Ramos (cell line): ENCODE measurements around the gene EML1.

ENCODE experiments used
- in situ Hi-C: fragments of 300-500 bp; cut with MboI; formaldehyde crosslinking; loops from one replicate; pipeline ENCODE4 v1.14.3; 2022; ENCODE audit warnings: low sequenced_read_pairs; ENCODE audit not compliant: unreplicated experiment

The EML1 gene

DNA sequence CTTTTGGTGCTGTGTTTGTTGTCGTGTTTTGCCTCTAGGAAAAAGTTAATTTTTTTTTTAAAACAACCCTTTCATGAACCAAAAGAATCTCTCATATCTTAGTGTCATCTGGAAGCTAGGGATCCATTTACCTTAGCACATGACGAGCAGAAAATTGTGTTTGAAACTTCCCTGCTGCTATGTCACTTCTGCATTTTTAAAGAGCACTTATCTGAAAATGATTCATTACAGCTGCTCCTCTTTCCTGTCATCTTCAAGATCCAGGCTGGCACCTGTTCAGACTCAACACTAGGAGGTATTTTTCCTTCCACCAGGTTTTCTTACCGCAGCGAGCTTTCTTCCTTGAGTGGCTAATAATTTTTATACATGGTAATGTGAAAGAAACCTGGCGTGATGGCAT, 67.0 kb downstream of the EML1 start:
- in situ Hi-C loops = no loop called here

DNA sequence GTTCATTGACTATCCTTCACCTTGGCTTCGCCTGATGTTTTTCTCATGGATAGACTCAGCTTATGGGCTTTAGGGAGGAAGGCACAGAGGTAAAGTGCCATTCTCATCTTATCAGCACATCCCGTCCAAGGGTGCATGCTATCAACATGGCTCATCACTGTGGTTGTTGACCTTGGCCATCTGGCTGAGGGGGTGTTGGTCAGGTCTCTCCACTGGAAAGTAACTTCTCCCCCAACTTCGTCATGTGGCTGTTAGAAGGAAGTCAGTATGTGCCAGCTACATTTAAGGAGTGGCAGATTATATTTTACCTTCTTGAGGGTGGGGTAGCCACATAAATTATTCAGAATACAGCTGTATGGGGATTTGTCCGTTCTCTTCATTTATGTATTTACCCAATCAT, 68.9 kb downstream of the EML1 start:
- in situ Hi-C loops = no loop called here

DNA sequence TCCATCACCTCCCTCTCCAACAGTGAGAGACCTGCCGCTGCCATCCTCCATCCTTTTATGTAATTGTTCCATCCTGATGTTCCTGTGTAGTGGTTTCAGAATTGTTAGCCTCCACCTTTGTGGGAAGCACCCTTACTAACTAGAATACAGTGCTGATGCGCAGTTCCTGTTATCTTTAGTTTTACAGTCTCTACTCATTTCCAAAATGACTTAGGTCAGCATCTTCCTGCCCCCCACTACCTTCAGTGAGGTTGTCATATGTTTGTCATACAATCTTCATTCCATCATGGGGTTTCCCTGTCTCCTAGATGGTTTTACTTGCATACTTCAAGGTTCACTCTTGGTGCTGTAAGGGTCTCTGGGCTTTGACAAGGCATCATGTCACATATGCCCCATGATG, 69.8 kb downstream of the EML1 start:
- in situ Hi-C loops = no loop called here

DNA sequence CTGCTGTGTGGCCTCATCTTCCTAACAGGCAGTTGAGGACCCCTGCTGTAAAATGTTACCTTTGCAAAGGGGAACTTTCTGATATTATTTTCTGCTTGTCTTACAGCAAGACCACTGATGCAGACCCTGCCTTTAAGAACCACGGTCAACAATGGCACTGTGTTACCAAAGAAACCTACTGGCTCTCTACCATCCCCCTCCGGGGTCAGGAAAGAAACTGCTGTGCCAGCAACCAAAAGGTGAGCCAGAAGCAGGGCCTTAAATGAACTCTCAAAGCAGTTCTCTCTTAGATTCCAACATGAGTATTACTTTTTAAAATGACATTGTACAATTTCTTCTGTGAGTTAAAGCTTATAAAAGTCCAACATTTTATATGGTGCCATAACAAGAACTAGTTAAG, 72.2 kb downstream of the EML1 start:
- in situ Hi-C loops = no loop called here

DNA sequence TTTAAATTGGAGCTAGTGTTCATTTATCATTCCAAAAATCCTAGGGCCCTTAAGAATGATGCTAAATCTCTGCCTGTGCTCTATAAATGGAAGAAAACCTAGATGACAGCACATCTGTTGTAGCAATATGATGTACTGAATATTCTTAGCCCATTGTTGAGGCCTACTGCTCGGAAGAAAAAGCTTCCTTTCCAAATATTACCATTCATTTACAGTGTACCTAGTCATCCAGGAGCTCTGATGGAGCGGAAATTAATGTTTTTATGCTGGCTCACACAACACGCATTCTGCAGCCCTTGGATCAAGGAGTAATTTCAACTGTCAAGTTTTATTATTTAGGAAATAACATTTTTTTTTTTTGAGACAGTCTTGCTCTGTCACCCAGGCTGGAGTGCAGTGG, 77.4 kb downstream of the EML1 start:
- in situ Hi-C loops = no loop called here

DNA sequence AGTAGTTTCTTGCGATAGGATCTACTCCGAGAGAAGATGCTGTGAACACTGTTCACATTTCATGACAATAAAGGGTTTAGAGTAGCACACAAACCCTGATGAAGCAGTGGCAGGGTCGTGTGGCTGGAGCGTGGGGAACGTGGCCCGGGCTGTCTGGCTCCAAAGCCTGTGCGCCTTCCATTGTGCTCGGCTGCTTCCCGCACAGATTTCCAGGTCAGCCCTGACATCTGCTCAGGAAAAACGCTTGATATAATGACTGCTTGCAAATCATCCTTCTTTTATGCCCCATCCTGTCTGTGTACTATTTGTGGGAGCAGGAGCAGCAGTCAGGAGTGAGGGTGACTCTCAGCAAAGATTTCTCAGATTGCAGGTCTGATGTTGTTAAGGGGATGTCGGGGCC, 78.6 kb downstream of the EML1 start:
- in situ Hi-C loops = no loop called here

DNA sequence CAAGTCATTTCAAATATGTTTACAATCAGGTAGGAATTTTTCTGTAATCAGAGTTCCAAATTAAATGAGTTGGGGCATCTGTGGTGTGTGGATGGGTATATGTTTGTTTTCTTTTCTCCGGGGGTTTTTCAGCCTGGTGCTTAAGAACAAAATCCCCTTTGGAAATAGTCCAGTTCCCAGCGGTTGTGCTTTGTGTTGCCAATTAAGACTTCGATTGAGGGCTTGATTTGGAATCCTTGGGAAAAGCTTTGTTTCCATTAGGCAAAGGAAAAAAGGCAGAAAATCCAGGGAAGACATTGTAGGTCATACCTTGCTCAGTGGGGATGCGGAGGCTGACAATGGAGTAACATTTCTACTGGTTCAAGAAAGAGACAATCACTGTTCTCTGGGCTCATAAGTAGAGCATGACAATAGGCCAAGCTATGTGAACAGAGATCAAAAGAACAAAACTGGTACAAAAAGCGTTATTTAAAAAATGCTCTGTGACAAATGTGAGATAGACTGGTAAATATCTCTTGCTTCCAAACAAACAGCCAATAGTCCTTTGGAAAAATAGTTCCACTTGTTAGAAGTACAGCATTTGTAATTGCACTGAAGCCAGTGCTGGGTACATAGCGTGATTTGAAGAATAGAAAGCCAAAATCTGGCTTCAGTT, 79.7 kb downstream of the EML1 start:
- in situ Hi-C loops = no loop called here

DNA sequence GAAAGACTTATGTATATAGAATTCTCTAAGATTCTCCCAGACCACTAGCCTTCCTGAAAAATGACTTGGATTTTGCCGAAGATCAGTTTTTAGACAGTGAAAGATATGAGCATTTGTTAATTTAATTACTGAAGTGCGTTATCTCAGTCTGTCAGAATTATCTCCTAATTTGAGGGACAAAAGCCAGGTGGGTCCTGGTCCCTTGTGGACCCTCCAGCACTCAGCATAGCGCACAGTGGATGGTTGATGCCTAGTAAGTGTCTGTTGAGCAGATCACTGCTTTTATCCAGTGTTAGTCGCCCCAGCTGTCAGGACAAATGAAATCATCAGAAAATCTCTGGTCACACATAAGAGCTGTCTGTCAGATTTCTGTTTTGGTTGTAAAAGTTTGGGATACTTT, 80.4 kb downstream of the EML1 start:
- in situ Hi-C loops = no loop called here

DNA sequence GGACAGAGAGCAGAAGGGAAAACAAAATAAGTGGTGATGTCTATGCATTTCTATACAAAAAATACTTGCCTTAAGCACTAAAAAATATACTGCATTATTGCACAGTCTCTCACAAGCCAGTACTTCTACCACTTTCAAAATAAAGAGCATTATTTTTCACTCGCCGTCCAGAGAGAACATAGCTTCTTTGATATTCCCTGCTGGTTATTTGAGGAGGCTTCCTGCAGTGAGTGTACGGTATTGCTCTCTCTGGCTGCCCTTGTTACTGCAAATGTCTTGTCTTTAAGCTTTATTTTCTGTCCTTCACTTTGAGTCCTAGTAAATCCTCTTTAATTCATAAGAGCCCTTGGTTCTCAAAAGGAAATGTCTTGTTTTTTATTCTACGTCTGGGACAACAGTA, 81.1 kb downstream of the EML1 start:
- in situ Hi-C loops = no loop called here

DNA sequence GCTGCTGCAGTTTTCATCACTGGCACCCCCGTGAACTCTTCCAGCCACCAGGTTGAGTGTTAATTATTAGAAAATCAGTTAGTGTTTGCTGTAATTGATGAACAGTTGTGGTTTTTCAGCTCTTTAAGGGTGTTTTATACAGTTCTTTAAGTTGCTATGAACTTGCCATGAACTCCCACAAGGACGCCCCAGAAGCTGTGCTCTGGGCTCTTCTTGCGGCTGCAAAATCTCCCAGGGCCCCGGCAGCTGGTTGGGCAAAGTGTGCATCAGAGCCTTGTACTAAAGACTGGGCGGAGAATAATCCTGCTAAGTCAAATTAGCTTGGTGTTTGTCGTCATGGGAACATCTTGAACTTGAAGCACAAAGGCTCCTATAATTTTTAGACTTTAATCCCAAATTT, 82.2 kb downstream of the EML1 start:
- in situ Hi-C loops = no loop called here

DNA sequence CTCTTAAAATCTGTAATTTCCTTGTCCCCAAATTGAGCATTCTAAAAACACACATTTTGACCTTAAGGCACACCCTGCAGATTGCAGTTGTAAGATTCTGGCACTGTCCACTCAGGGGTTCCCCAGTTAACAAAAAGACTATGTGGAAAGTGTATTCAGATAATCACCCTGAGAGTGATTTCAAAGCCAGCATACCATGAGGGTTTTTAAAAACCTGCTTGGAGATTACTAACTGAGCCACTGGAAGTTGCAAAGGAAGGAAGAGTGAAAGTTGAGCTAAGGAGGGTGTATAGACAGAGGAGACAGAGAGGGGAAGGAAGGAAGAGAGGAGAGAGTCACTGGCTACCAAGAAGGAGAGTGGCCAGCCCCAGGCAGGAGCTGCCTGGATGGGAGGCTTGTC, 82.6 kb downstream of the EML1 start:
- in situ Hi-C loops = no loop called here

DNA sequence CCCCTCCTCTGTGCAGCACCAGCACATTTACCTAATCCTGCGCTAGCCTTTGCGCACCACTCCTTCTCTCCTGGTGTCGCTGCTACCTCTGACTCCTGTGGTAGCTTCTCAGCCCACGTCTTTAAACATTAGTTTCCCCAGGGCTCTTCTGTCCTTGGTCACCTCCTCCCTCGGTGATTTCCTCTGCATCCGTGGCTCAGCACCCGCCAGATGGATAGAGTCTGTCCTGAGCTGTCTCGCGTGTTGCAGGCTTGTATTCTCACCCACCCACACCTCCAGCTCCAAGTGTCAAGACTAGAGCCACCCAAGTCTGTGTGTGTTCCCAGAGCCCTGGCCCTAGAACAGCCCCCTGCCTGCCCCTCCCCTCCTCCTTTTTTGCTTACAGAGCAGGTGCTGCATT, 83.2 kb downstream of the EML1 start:
- in situ Hi-C loops = no loop called here

DNA sequence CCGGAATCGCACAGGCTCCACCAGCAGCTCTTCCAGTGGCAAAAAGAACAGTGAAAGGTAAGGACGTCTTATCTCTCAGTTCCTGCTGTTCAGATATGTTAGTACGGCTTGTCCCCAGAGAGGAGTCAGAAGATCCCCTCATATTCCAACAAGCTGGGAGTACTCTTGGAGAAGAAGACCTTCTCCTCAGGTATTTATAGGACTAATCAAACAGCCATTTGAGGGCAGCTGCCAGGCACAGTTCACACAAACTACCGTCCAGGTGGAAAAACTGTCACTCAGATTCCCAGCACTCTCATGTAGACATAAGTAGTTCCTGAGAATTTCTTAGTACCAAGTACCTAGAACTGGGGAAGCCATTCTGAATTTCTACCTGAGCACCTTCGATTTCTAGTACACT, 85.3 kb downstream of the EML1 start:
- in situ Hi-C loops = no loop called here

DNA sequence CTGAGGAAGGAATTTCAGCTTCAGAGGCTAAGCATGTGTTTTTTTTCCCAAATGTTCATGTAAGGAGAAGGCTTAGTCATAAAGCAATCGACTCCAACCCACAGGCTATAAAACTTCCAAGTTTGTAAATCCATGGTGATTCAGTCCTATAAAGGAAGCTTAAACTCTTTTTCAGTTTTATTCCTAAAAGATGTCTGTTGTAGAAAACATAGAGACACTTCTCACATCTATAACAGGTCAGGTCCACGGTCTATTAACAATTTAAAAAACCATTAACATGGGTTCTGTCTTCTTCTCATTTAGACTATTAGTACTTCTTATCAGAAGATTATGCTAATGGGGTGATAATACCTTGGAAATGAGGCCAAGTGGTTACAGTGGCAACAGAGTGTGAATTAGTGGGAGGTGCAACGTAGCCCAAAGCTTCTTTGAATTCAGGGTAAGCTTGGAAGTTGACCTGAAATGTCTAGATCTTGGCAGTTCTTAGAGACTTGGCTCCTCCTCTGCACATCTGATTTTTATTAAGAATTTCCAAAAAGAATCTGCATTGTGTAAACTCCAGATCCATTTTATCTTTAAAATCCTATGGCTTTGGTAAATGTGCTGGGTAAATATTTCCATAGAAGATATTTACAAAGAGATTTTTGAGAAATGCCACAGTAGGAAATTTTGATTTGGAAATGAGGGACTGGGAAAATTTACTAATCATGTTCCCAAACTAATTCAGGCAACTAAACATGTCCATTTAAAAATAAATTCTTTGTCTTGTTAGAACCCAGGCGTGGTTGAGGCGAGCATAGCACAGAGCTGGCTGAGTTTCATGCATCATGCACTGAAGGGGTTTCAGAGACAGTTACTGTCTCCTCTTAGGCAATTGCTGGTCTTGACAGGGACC, 86.4 kb downstream of the EML1 start:
- in situ Hi-C loops = loop anchor here (10.0 kb wide), 2 partner anchors 155 to 345 kb away; no protein-coding TSS in a partner anchor

DNA sequence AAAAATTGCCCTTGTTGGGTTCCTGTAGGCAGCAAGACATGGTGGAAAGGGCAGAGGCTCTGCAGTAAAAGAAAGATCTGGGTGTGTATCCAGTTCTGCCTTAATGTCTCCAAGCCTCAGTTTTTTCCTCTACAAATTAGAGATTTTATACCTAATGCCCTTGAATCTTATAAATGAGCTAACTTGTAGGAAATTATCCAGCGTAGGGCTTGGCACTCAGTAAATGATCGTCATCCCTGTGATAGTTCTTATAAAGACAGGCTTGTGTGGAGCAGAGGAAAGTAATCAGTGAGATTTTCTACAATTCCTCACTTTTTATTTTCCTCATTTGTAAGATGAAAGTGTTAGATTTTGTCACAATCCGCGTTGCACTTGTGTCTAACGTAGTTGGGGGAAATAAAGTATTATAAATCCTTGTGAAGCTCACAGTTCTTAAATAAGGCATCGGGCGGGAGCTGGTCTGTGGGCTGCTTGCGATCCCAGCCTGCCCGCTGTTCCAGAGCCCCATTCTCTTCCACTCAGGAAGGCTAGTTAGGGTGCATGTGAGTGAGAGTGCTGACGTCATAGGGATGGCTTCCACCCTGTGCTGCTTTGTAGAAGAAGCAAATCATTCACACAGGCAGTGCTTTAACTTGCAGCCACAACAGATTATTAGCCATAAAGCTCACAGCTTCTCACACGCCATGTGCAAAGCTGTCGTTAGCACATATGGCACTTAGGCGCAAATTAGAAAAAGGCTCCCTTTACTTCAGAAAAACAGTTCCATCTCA, 87.6 kb downstream of the EML1 start:
- in situ Hi-C loops = loop anchor here (10.0 kb wide), 2 partner anchors 156 to 346 kb away; no protein-coding TSS in a partner anchor

DNA sequence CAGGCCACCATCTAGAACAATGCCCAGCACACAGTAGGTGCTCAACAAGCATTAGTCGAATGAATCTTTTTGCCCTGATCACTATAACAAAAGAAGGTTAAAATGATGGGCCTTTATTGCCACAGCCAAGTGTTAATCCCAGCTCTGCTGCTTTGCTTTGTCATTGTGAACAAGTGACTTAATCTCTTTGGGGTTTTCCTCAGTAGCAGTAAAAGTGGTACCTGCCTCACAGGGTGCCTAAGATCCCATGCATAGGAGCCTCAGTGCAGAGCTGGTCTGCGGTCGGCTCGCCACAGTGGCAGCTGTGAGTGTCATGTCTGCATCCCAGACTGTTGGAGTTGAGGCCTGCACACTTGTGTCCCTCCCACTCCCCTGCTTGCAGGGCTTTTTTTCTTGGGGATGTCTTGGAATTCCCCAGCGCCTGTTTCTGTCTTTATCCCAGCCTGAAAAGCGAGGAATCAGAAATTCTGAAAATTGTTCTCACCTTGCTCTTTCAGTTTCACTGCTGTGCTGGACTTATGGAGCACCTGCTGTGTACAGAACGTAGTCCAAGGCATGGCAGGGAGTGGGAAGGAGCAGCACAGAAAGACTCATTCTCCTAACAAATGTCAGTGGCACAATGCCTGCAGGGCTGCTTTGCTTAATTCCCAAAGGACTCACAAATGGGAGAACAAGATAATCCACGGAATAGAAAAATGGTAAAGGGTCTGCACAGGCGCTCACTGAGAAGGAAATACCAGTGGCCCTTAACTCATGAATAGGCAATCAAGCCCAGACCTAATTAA, 90.8 kb downstream of the EML1 start:
- in situ Hi-C loops = loop anchor here (10.0 kb wide), 2 partner anchors 159 to 349 kb away; no protein-coding TSS in a partner anchor

DNA sequence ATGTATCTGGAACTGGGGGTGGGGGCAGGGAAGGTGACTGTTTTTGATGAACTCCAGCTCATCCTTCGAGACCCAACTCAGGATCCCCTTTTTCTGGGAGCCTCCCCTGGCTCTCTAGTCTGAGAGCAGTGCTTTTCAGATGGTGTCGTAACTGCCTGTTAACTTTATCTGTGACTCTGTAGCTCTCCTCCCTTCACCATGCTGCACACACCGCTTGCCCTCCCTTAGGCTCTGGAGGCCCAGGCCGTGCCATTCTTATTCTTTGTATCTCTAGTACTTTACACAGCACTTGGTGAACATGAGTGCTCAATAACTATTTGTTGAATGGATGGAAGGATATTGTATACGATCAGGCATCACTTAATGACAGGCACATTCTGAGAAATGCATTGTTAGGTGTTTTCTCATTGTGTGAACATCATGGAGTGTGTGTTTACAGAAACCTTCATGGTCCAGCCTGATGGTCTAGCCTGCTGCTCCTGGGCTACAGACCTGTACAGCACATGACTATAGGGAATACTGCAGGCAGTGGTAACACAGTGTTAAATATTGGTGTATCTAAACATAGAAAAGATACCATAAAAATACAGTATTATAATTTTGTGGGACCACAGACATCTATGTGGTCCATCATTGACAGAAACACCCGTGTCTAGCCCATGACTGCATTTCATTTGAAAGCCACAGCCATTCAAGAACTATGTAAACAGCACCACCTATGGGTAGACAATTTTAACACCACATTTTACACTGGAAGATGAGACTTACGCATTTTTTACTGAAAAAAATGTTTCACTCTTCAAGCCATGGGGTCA, 91.8 kb downstream of the EML1 start:
- in situ Hi-C loops = loop anchor here (10.0 kb wide), 2 partner anchors 160 to 350 kb away; no protein-coding TSS in a partner anchor

DNA sequence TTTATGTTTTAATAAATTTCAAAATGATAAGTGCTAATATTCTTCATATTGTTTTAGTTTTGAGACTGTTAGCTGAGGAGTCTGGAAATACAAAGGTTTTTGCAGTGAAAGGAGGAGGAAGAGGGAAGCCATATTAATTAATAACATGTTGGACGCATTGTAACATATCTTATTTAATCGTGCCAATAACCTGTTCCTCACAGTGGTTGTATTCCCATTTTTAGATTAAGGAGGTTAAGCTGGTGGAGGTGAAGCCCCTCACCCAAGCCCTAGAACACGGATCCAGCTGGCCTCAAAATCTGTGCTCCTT, 92.4 kb downstream of the EML1 start:
- in situ Hi-C loops = loop anchor here (10.0 kb wide), 2 partner anchors 161 to 351 kb away; no protein-coding TSS in a partner anchor

DNA sequence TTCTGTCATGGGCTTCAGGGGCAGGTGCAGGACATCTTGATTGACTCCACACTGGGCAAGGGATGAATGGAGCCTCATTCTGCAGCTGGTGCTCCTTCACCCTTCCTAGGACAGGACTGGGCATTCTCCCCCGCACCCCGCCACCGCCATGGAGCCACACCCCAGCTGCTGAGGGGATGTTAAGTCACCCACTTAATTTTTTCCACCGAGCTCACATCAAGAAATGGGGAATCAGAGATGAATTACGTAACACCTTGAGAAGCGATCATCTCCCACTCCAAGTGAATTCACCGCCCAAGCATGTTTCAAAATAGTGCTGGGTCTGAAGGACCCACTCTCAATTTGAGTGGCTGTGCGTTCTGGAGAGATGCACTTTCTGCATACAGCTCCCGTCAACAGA, 94.2 kb downstream of the EML1 start:
- in situ Hi-C loops = loop anchor here (10.0 kb wide), 2 partner anchors 163 to 353 kb away; no protein-coding TSS in a partner anchor
